GM13976 (cell line): ENCODE results near the gene PUS10.
A peak's percentile ranks its signal among the peaks of the same experiment; 100 is the strongest.
"Not testable (repeated sequence)": the region's sequence is repeated elsewhere in the genome, so short reads cannot be mapped to it uniquely, and the experiment has no call there.

Experiments
- DNase-seq: peaks from one replicate; pipeline ENCODE4 v3.0.0; 2012; ENCODE audit warnings: low spot score
- CTCF ChIP-seq: IDR thresholded peaks from 2 replicates; pipeline ENCODE4 v1.5.1; 2012; ENCODE audit warnings: borderline replicate concordance, mild to moderate bottlenecking; ENCODE audit not compliant: insufficient read depth; ENCODE audit errors: extremely low read depth, missing control alignments, control extremely low read depth
- in situ Hi-C: fragments of 300-500 bp; cut with MboI; formaldehyde crosslinking; loops from one replicate; pipeline ENCODE4 v1.12.0; 2022; ENCODE audit warnings: low sequenced_read_pairs, mixed read lengths, inconsistent platforms; ENCODE audit not compliant: unreplicated experiment

Gene PUS10

DNA sequence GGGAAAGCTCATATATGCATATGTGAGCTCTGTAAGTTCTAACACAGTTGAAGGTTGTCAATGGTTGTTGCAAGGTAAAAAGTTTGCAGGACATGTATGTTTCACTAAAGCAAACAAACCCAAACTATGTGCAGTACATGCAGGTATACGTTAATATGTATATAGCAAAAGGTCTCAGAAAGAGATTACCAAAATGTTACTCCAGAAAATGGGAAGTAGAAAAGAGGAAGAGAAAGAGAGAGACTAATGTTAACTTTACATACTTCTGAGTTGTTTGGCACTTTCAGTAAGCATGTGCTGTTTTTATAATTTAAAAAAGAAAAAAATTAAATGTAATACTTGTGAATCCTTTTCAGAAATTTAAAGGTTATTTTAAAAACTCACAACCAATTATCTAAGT, 33.3 kb downstream of the PUS10 start:
- no peak for TF ChIP-seq CTCF
- no peak for DNase-seq
- in situ Hi-C loops: no loop called here

DNA sequence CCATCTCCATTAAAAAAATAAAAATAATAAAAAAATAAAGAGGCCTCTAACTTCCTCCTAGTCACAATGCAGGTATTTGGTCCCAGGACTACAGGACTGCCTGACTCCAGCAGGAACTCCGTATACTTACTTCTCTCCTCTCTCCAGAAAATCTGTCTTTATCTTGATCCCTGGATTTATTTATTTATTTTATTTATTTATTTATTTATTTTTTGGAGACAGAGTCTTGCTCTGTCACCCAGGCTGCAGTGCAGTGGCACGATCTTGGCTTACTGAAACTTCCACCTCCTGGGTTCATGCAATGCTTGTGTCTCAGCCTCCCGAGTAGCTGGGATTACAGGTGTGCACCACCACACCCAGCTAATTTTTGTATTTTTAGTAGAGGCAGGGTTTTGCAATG, 36.0 kb downstream of the PUS10 start:
- DNase-seq, in situ Hi-C loops: not testable (repeated sequence)

DNA sequence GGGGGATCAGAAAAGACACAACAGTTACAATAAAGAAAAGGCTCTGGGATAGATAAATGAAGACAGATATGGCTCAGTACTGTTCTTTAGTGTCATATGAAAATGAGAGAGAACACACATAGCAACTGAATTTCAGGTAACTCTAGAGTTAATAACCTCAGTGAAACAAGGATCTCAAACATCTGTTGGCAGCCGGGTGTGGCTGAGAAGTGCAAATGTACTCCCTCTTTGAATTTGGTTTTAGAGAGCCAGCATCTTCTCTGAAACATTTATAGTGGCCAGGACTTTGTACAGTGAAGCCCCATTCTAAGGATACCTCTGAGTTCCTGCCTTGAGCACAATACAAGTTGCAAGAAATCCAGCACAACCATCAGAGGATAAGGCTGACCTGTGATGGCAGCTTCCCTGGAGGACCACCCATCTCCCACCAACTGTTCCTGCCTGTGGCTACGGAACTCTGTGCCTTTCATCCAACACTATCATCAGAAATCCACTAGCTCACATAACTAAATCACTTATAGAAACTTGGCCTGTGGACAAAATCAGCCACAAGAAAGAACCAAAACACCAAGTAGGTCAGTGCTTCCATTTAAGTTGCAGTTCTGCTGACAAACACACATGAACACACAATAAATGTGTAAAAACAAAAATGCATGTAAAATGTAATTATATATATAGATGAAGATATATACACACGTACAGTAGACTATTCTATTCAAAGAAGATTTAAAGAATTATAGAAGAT, 37.8 kb downstream of the PUS10 start:
- no peak for DNase-seq
- no peak for TF ChIP-seq CTCF
- in situ Hi-C loops: no loop called here

DNA sequence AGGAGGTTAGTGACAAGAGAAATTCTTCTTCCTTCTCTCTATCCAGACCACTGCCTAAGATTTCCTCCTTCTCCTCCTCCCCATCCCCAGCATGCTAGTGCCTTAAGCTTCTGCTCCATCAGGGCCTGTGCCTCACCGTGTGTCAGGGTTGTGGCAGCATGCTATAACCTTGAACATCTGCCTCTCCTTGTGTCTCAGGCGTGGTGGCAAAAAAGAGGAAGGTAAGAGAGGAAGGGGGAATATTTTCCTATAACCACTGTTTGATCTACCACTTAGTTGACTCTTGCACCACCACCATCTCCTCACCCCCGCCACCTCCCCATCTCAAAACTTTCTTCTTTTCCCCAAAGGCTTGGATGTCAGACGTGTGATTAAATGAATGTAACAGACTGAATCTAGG, 38.8 kb downstream of the PUS10 start:
- in situ Hi-C loops: no loop called here
- no peak for DNase-seq
- no peak for TF ChIP-seq CTCF

- no peak for TF ChIP-seq CTCF
- in situ Hi-C loops: no loop called here
- DNase-seq: no peak
Measured at GRCh38 chr2:60977562-60977895, 40.5 kb downstream of the PUS10 start.

DNA sequence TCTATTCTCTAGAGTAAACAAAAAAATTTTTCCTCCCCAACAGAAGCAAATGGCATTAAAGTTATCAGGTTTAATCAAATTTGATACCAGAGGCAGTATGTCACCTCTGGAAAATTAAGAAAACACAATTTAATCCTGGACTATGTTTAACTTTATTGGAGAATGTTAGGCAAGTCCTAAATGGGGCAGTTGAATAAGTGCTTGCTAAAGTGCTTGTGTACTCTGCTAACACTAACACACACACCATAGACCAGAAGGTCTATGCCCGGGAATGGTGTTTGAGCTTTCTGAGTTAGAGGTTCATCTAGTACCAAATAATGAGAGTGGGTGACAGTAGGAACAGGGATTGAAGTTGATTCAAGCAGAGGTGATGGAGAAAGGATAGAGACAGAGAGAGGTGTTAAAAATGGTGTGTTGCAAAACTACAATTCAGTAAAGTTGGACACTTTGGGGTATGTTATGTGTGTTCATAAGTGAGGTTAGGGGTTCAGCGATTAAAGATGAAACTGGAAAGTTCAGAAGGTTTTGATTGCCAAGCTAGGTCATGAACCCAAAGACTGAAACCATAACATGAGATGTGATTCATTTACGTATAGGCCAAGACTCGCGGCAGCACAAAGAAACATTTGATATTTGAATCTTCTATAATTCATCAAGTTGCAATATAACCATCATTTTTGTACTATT, 41.0 kb downstream of the PUS10 start:
- peak; percentile 58 for DNase-seq
- no peak for TF ChIP-seq CTCF
- in situ Hi-C loops: no loop called here

DNA sequence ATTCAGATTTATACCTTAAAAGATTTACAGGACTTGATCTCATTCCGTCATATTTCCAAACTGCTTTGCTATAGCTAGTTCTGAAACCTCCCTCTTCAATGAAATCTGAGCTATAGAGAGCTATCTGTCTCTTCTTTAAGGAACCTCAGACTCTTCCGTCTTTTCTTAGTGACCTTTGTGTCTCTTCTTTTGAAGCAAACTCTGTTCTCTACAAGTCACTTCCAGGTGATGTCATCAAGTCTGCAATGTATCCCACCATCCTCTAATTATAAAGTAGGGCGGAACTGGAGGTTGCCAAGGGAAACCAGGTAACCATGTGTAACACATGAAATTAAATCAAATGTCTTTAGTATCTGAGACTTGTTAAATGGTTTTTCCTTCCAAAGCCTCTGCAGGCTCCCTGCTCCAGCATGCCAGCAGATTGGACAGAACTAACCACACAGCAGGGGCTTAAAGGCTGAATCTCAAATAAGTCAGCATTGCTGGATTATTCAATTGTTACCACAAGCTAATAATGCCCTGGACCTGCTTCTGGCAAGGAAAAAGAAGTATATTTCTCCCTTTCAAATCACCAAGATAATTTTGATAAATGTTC, 41.7 kb downstream of the PUS10 start:
- DNase-seq: no peak
- TF ChIP-seq CTCF: no peak
- in situ Hi-C loops: no loop called here
